Hematopoietic multipotent progenitor cell treated with erythropoietin and hydrocortisone succinate and interleukin-3 and kit ligand, for 8 days (in vitro differentiated cells): ENCODE data around the gene CABP1.
"Not testable (repeated sequence)": the region's sequence is repeated elsewhere in the genome, so short reads cannot be mapped to it uniquely, and the experiment has no call there.

Source experiments
- DNase-seq: peaks from one replicate; pipeline ENCODE4 v3.0.0-alpha.2; 2015

The CABP1 gene

GRCh38 chr12:120668868-120669840 is 28.7 kb downstream of the CABP1 start:
- peak; percentile 20 for DNase-seq

GRCh38 chr12:120670237-120670636 is 29.8 kb downstream of the CABP1 start:
- DNase-seq = not testable (repeated sequence)

DNA sequence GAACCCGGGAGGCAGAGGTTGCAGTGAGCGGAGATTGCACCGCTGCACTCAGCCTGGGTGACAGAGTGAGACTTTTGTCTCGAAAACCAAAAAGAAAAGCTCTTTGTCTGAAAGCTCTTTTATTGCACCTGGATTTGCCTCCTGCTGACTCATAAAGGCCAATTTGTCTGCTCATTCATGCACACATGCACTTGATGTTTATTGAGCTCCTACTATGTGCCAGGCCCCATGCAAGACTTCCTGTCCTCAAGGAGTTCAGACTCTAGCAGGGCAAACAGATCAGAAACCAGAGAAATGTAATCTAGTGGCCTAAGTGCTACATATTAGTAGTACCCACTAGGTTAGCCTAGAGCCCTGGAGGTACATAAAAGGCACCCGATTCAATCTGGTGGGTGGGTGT is 30.2 kb downstream of the CABP1 start:
- DNase-seq = no peak

DNA sequence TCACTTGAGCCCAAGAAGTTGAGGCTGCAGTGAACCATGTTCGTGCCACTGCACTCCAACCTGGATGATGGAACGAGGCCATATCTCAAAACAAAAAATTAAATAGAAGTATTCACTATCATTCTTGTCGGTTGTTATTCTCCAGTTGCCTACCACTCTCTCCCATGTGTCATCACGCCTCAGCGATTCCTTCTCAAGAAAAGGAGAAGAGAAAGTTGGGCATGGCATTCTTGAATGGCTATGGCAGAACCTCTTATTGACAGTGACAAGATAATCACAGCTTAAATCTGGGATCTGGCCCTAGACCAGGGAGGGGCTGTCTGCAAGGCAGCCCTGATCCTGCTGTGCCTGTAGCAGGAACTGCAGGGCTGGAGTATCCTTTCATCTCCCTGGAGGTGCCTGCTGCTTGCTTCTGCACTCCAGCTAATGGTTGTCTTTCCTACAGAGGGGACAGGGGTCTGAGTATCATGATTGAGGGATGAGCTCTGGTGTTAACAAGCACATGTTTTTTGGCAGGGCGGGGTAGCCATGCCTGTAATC is 33.7 kb downstream of the CABP1 start:
- DNase-seq = no peak

DNA sequence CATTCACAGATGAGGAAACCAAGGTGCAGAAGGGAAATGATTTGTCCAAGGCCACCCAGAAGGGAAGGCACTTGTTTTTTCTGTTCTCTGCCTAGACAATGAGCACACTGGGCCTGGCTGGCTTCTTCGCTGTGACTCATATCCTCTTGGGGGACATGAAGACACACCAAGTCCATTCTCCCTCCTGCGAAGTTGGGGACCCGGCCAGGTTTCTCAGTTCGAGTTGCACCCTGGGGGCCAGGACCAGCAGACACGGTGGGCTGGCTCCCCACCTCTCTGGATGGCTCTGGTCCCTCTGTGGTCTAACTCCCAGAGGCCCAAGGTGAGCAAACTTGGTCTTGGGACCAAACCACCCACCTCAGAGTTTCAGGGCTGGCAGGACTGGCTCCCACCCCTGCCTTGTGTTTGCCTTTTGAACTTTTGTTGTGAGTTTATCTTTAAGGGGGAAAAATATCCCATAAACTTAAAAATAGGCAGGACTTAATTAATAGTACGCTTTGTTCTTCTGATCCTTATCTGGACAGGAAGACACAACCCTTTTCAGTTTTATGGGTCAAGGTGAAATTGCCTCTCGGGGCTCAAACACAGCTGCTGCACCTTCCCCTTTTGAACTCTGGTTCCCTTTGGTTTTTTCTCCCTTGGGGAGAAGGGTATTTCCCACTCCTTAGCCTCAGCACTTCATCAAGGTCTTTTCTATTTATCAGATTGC is 37.5 kb downstream of the CABP1 start:
- DNase-seq = no peak

GRCh38 chr12:120678572-120678971 is 38.1 kb downstream of the CABP1 start:
- DNase-seq = no peak

- DNase-seq = no peak
Observed at GRCh38 chr12:120680165-120680738, 39.8 kb downstream of the CABP1 start.

- no peak for DNase-seq
Observed at GRCh38 chr12:120684523-120684932, 44.1 kb downstream of the CABP1 start.

DNA sequence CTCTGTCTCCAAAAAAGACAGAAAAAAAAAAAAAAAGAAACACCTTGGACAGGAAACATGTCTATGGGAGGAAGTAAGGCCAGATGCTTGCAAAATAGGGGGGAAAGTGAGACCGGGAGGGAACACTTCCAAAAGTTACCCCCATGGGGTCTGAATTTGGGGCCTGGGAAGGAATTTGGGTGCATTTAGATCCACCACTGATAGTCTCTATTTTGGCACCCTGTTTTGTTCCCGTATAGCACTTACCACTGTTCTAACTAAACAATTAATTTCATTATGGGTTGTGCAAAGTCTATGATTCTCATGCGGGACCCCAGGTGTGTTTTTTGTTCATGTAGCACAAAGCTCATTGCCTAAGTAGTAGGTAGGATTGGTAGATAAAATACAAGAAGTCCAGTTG is 45.1 kb downstream of the CABP1 start:
- no peak for DNase-seq

DNA sequence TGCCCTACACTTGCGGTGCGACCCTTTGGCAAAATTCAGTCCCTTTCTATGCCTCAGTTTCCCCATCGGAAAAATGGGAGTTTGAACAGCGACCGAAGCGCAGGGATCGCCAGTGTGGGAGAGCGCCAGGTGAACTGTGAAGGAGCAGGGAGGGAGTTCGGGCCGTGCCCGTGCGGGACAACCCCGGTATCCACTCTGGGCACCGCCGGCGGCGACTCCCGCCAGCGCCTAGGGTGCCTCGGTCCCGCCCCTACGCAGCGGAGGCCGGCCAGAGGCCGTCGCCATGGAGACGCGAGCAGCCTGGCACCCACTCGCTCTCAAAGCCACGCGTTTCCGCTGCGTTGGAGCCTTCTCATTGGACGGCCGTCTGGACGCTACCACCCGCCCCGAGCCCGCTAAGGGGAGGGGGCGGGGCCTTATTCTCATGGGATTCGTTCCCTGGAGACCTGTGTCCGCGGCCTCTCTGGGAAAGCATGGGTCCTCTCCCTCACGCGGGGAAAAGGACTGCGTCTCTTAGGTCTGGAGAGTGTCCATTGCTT is 45.8 kb downstream of the CABP1 start:
- DNase-seq = peak; percentile 99

DNA sequence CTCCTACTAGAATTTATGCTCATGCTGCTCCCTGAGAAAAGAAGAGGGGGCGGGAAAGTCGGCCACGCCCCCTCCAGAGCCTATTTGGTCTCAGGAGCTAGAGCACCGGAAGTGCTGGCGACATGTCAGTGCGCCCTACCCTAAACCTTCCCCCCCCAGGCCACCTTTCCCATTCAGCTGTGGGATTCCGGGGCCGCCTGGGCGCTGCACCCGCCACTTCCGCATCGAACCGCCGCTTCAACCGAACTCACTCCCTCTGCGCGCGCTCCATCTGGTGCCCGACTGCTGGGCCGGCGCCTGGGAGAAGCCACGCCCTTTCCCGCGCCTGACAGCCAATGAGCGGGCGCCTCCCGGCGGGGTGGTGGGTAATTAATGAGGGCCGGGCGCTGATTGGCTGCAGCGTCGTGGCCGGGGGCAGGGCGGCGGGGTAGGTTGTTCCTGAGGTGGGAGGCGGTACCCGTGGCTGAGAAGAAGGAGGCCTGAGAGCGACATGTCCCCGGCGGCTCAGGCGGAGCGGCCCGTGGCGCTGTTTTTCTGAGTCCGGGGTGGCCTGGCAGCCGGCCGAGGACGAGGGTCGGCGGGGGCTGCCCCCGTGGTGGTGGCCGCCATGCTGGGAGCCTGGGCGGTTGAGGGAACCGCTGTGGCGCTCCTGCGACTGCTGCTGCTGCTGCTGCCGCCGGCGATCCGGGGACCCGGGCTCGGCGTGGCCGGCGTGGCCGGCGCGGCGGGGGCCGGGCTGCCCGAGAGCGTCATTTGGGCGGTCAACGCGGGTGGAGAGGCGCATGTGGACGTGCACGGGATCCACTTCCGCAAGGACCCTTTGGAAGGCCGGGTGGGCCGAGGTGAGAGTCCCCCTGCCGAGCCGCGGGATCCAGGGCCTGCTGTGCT is 46.5 kb downstream of the CABP1 start, which contains the start of gene MLEC:
Gene MLEC, plus strand, starts transcription at position 460 of the 888 bp plus-strand sequence. Its CDS starts 148 bp downstream, at position 608.
- DNase-seq = peak; percentile 97

GRCh38 chr12:120687578-120688289 is 47.3 kb downstream of the CABP1 start:
- DNase-seq = peak; percentile 64

- DNase-seq = peak; percentile 61
Observed at GRCh38 chr12:120688527-120689071, 48.2 kb downstream of the CABP1 start.

DNA sequence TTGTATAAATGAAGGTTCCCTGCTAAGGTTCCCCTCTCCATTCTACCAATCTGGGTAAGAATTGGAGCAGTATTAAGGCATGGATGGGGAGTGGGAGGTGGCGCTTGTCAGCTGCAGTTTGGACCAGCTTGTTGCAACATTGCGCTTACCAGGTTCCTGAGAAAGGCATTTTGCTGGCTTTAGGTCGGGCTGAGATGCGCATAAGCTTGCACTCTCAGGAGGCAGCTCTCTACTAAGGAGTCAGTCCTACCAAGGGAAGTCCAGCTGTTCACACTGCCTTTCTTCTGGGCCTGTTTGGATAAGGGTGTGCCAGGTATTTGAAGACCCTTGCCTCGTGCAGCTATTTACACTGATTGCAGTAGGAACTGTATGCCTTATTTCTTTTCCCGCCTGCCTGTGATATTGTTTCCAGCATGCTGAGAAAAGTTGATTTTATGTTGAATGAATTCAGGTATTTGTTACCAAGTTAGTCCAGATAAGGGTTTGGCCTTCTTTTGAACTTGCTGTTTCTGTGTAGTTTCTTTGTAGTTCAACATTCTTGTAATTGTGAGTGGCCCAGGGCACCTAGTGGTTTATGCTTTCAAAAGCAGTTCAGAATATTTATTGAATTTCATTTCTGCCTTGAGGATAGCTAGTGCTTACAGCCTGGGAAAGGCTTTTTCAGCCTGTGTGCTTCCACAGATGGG is 49.1 kb downstream of the CABP1 start:
- no peak for DNase-seq

DNA sequence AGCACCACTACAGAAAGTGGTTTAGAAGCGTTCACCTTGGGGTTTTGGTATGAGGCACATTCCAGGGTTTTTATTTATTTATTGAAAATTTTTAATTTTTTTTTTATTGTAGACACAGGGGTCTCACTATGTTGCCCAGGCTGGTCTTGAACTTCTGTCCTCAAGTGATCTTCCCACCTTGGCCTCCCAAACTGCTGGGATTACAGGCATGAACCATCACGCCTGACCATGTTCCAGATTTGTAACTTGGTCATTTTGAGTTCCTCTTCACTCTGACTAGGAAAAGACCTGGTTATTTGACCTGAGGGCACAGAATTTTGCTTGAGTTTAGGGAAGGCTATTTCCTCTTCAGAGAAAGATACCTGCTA is 49.6 kb downstream of the CABP1 start:
- DNase-seq = no peak

DNA sequence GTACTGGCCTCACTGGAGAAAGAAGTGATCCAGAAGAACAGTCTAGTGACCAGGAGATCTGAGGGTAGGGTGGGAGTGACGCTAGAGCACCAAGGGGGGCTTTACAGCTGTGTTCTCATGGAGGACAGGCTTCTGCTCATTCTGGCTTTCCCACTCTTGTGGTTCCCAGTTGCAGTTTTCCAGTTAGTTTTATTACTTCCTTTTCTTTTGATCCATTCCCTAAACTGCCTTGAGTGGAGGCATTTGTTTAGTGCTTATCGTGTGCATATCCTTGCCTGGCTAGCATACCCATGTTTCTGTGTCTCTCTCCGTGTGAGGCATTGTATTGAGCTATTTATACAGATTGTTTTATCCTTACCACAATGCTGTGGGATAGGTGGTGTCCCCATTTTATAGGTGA is 50.6 kb downstream of the CABP1 start:
- no peak for DNase-seq

DNA sequence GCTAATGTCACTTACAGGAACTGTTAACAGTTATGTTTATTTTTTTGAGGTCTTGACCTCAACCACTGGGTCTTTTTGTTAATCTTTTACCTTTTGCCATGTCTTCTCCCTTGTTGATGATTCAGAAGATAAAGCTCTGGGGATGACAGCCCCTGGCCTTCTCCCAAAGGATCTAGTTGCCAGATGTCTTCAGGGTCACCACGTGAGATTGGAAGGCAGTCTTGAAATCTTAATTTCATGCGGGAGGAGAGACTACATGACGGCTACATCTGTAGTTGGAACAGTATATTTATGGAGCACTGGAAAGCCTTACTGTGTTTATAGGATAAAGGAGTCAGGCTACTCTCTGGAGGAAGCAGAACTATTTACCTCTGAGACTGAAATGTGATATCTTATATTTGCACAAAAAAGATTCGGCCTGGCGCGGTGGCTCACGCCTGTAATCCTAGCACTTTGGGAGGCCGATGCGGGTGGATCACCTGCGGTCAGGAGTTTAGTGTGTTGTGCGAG is 52.2 kb downstream of the CABP1 start:
- no peak for DNase-seq

- DNase-seq = no peak
Observed at GRCh38 chr12:120693848-120694247, 53.4 kb downstream of the CABP1 start.

DNA sequence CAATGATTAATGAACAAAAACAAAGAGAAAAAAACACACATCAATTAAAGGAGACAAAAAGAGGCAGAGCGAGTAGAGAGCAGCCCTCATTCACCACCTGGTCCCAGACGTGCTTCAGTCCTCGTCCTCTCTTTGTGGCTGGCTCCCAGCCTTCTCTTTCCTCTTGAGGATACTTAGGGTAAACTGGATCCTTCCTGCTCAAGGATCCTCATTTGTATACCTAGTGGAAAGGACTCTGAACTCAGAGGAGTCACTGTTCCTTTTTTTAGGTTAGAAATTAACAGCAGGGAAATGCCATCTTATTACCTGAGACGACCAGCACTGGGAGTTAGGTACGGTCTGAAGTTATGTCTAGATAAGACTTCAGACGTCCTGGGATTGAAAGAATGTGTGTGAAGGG is 56.2 kb downstream of the CABP1 start:
- no peak for DNase-seq

DNA sequence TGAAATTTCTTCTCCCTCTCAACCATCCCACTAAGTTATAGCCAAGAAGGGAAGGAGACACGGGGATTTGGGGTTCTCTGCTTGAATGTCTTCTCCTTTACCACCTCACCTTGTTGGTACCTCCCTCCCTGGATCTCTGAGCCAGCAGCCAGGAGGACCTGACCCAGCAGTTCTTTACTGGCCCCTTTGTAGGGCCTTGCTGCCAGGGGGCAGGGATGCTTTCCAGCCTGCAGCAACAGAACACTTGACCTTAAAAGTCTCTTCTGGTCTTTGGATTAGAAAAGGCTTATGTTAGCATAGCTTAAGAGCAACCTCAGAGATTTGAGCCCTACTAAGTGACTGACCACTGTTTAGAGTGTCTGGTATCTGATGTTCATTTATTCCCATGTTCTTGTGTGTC is 56.9 kb downstream of the CABP1 start:
- no peak for DNase-seq
